Measurements from ENCODE around the gene TMPRSS11D.

DNA sequence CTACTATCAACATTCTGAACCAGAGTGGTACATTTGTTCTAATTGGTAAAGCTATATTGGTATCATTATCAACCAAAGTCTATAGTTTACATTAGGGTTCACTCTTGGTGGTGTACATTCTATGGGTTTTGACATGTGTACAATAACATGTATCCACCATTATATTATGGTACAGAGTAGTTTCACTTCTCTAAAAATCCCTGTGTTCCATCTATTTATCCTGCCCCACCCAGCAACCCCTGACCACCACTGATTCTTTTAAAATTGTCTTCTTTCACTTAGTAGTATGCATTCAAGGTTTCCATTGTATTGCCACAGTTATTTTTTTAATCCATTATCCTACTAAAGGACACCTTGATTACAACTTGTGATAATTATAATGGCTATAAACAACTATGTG, 15.3 kb upstream of the TMPRSS11D start:
- TF ChIP-seq GATA1 (IDR thresholded peaks at IDR 0.05; ENCODE audit: low read depth, low read length) (no peak), POLR2A (IDR thresholded peaks at IDR 0.05; ENCODE audit: low read length) (no peak)
